Measurements from ENCODE around the gene C8G.

Gene C8G

GRCh38 chr9:136944519-136945332 lies at the start of gene C8G, which contains the start of gene FBXW5:
Gene C8G, plus strand, starts transcription at chr9:136945243. Its CDS starts 78 bp downstream, at chr9:136945321.
Gene FBXW5, minus strand, starts transcription at chr9:136944738. Its CDS starts 655 bp downstream, at chr9:136944083.
- DNase-seq: peak; percentile 95

GRCh38 chr9:136896027-136896426 lies 49.0 kb upstream of the C8G start:
- DNase-seq: no peak

GRCh38 chr9:136898483-136899100 lies 46.5 kb upstream of the C8G start:
- no peak for DNase-seq

- DNase-seq: no peak
Observed at GRCh38 chr9:136899196-136899595, 45.8 kb upstream of the C8G start.

- DNase-seq: no peak
Observed at GRCh38 chr9:136900556-136900955, 44.5 kb upstream of the C8G start.

GRCh38 chr9:136900988-136901515 lies 44.0 kb upstream of the C8G start:
- DNase-seq: no peak

- DNase-seq: no peak
Observed at GRCh38 chr9:136901516-136902258, 43.4 kb upstream of the C8G start.

GRCh38 chr9:136902259-136902821 lies 42.7 kb upstream of the C8G start:
- DNase-seq: no peak

- peak; percentile 23 for DNase-seq
Observed at GRCh38 chr9:136903041-136903554, 41.9 kb upstream of the C8G start.

- no peak for DNase-seq
Observed at GRCh38 chr9:136906266-136906665, 38.8 kb upstream of the C8G start.

GRCh38 chr9:136907011-136907914 lies 37.8 kb upstream of the C8G start:
- no peak for DNase-seq

- no peak for DNase-seq
Observed at GRCh38 chr9:136910197-136910900, 34.7 kb upstream of the C8G start.

- DNase-seq: no peak
Observed at GRCh38 chr9:136910901-136911245, 34.2 kb upstream of the C8G start.

GRCh38 chr9:136913701-136914438 lies 31.2 kb upstream of the C8G start:
- DNase-seq: no peak

GRCh38 chr9:136915632-136916329 lies 29.3 kb upstream of the C8G start:
- no peak for DNase-seq

GRCh38 chr9:136916330-136917184 lies 28.5 kb upstream of the C8G start:
- no peak for DNase-seq

GRCh38 chr9:136917902-136918301 lies 27.1 kb upstream of the C8G start:
- no peak for DNase-seq

GRCh38 chr9:136920069-136920468 lies 25.0 kb upstream of the C8G start:
- no peak for DNase-seq
